Measurements from ENCODE around the gene TWIST1. TPM values are rescaled to one million over a fixed set of nuclear protein-coding genes. Genes with fewer than 3 reads are reported as not detected.

Gene TWIST1
- total and polyA plus RNA-seq, 8 donors: 0.09 to 2.2 (median 0.49) TPM; not detected in 2

DNA sequence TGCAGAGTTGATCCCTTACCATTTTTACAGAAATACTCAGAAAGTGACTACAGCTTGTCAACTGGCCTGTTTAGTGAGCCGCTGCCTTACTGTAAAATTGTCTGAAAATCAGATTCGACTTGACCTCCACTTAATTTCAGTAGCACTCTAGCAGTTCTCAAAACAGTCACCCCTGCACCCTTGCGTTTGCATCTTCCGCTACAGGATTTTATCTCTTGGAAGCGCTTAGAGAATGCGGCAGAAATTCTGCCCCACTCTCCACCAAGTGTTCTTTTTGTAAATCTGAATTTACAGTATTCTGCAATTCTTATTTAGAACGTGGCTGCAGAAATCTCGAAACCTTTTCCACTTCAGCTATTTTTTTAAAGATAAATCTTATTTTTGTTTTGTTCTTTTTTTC, 1.9 kb upstream of the TWIST1 start:
- WGBS, 2 donors: 11% methylated on average over 8 of the region's 8 CpGs
- no peak overlapping the region for H3K4me3 ChIP-seq
- H3K36me3 ChIP-seq: no peaks in the 10 kb centered on the region
- H3K9me3 ChIP-seq: no peaks in the 10 kb centered on the region
- DNase-seq (no peak), ATAC-seq (no peak), FAIRE-seq (no peak)
- no peak overlapping the region for H3K27ac ChIP-seq
- intact Hi-C loops (cut with DNase I): no loop called here
- peaks cover 0 to 5% (median 0%) of the 10 kb centered on the region in 3 donors for H3K4me1 ChIP-seq
- peaks cover 4 to 57% (median 9%) of the 10 kb centered on the region in 4 donors for H3K27me3 ChIP-seq
- TF ChIP-seq, protein P1, sequence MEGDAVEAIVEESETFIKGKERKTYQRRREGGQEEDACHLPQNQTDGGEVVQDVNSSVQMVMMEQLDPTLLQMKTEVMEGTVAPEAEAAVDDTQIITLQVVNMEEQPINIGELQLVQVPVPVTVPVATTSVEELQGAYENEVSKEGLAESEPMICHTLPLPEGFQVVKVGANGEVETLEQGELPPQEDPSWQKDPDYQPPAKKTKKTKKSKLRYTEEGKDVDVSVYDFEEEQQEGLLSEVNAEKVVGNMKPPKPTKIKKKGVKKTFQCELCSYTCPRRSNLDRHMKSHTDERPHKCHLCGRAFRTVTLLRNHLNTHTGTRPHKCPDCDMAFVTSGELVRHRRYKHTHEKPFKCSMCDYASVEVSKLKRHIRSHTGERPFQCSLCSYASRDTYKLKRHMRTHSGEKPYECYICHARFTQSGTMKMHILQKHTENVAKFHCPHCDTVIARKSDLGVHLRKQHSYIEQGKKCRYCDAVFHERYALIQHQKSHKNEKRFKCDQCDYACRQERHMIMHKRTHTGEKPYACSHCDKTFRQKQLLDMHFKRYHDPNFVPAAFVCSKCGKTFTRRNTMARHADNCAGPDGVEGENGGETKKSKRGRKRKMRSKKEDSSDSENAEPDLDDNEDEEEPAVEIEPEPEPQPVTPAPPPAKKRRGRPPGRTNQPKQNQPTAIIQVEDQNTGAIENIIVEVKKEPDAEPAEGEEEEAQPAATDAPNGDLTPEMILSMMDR (IDR thresholded peaks at IDR 0.05): no peak

DNA sequence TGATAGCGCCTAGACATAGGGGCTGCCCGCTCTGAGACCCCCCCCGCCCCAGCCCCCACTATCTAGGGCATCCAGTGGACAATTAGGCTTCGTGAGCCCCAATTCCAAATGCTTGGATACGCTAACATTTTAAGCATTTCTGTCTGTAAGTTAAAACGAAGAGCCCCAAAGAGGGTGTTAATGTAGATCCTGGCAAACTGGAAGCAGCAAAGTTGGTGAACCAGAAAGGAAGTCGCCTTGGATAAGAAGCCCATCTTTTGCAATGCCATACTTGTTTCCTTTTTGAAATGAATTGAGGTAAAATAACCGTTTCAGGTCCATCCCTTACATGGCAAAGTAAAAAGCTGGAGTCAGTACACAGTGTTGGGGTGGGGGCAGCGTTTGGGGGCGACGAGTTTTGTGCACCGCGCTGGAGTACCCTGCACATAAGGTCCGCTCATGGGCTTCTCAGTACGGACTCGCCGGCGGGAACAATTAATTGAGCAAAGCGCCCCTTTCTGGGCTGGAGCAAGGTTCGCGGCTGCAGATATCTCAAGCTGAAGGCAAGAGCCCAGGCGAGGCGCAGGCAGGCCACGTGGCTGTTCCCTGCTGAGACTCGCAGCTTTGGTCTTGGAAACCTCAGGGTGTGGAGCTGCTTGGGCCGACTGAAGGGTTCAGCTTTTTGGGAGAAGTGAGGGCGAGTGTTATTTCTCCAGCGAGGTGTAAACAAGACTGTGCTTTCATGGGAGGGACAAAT, 1.4 kb upstream of the TWIST1 start:
- no peak for FAIRE-seq
- Histone ChIP-seq H3K27ac (no peak overlapping the region), H3K4me1 (peaks cover 0 to 5% (median 0%) of the 10 kb centered on the region in 3 donors), H3K27me3 (peaks cover 4 to 63% (median 11%) of the 10 kb centered on the region in 4 donors), H3K9me3 (no peaks in the 10 kb centered on the region), H3K36me3 (no peaks in the 10 kb centered on the region), H3K4me3 (no peak overlapping the region)
- intact Hi-C loops (cut with DNase I): no loop called here
- ATAC-seq: no peak
- DNase-seq: peak in 2 of 6 donors; percentile 51 to 55
- TF ChIP-seq, protein P1 (IDR thresholded peaks at IDR 0.05): no peak
- 7 to 12% methylated on average over 28 of the region's 28 CpGs for WGBS, 2 donors

DNA sequence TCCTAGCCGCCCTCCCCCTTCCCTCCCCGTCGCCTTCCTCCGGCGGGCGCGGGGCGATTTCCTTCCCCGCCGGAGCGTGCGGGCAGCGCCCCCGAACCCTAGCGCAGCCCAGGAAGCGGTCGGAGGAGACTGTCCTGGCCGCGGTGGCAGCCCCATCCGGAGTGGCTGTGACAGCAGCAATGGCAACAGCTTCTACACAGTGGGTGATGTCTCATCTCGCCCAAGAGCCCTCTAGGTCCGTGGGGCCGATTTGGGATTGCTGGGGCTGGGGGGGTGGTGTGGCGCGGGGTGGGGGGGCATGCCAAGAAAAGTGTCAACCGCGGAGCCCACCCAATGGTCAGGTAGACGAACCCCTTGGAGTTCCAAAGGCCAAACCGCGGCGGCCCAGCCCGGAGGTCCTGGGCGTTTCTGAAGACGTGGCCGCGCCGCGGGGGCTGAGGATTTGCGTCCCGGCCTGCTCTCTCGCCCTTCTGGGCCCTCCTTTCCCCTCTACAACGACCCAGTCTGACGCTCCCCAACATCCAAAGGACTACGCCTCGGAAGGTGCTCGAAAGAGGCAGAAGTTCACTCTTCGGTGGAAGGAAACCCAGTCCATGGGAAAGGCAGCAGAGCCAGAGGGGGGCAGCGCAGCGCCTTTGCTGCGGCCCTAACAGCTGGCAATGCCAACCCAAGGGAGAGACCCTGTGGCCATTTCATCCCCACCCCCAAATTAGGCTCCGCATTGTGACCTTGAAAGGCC, 603 bp upstream of the TWIST1 start:
- WGBS, 2 donors: 3 to 4% methylated on average over 47 to 51 of the region's 51 CpGs
- intact Hi-C loops (cut with DNase I): no loop called here
- ATAC-seq: peak in 3 of 4 donors; percentile 30 to 40 (median 31)
- Histone ChIP-seq H3K27ac (no peak overlapping the region), H3K27me3 (peaks cover 7 to 70% (median 12%) of the 10 kb centered on the region in 4 donors), H3K4me3 (peak overlapping the region in 2 of 4 donors; percentile 30 to 49), H3K9me3 (no peaks in the 10 kb centered on the region), H3K4me1 (peaks cover 0 to 5% (median 0%) of the 10 kb centered on the region in 3 donors), H3K36me3 (no peaks in the 10 kb centered on the region)
- TF ChIP-seq, protein P1 (IDR thresholded peaks at IDR 0.05): no peak
- no peak for FAIRE-seq
- peak in 3 of 6 donors; percentile 14 to 71 (median 56) for DNase-seq

DNA sequence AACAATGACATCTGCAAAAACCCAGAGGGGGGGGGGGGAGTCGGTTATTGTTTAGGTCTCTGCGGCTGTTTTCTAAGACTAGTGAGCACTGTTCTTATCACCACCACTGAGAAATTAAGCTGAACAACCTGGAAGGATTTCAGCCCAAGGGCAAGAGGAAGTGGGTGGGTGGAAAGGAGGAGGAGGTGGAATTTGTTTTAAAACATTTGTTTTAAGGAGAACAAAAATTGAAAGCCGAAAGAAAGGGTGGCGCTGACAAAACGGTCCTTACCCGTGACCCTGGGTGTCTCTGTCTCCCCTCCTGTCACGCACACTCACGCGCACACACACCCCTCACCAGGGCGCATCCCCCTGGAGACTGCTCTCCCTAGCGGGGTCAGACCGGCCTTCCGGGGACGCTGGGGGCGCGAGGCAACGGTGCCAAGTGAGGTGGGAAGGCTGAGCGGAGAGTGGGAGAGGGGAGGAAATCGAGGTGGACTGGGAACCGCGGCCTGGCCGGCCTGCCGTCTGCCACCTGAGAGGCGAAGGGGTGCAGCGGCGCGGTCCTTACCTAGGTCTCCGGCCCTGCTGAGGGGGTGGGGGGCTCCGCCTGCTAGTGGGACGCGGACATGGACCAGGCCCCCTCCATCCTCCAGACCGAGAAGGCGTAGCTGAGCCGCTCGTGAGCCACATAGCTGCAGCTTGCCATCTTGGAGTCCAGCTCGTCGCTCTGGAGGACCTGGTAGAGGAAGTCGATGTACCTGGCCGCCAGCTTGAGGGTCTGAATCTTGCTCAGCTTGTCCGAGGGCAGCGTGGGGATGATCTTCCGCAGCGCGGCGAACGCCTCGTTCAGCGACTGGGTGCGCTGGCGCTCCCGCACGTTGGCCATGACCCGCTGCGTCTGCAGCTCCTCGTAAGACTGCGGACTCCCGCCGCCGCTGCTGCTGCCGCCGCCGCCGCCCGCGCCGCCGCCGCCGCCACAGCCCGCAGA, 1.0 kb downstream of the TWIST1 start:
- WGBS, 2 donors: 1 to 2% methylated on average over 55 to 70 of the region's 70 CpGs

More for the DNA sequence above, 1.0 kb downstream of the TWIST1 start:
- peak in 3 of 6 donors; percentile 16 to 77 (median 66) for DNase-seq
- Histone ChIP-seq H3K4me1 (peaks cover 0 to 5% (median 0%) of the 10 kb centered on the region in 3 donors), H3K4me3 (peak overlapping the region in 3 of 4 donors; percentile 10 to 49 (median 30)), H3K27me3 (peaks cover 10 to 74% (median 19%) of the 10 kb centered on the region in 4 donors), H3K9me3 (no peaks in the 10 kb centered on the region), H3K36me3 (no peaks in the 10 kb centered on the region), H3K27ac (no peak overlapping the region)
- ATAC-seq: peak in 2 of 4 donors; percentile 17 to 31
- intact Hi-C loops (cut with DNase I): no loop called here
- TF ChIP-seq, protein P1 (IDR thresholded peaks at IDR 0.05): no peak
- FAIRE-seq: no peak

All from pancreas (tissue), 10 donors.